ENCODE data around the gene CCR5AS.
"Not testable (repeated sequence)": the region's sequence is repeated elsewhere in the genome, so short reads cannot be mapped to it uniquely, and the experiment has no call there.

The CCR5AS gene

DNA sequence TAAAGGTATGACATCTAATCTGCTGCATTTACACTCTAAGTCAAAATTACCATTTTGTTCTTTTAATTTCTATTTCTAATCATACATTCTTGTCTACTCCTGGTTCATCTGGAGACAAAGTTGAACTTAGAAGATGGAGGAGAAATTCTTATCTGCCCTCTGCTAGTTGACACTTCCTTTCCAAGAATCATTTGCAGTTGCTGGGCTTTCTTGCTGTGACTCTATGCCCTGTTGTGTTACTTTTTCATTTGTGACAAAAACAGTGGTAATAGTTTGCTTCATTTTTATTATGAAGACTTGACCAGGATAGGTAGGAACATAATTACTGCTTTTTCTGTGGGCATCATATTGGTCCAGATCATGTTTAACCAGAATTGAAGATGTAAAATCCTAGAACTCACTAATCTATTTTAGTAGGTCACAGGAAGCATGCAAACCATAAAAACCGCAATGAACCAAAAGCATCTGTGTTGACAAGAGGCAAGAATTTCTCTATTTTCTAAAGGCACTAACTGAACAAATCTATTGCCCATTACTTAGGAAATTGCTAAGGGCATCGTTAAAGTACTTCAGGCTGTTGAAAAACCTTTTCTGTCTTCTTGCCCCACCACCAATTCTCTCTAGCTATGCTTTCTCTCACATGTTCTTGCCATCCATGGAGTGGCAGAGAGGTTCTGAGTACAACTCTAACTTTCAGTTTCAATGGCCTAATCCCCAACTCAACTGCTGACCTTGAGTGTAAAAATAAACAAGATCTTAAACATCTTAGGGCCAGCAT, 57.2 kb downstream of the CCR5AS start:
- Histone ChIP-seq H3K27me3 (ENCODE audit: control insufficient read depth, insufficient read depth, low read length) (peaks cover 53% of the 10 kb centered on the region), H3K9ac (ENCODE audit: low read depth, low read length) (no peak overlapping the region), H3K4me2 (ENCODE audit: low read length) (no peak overlapping the region), H3K9me3 (replicated peaks; ENCODE audit: low read length) (no peaks in the 10 kb centered on the region), H3K4me3 (ENCODE audit: low read length) (no peak overlapping the region), H3K4me1 (ENCODE audit: control insufficient read depth, insufficient read depth, low read length) (no peaks in the 10 kb centered on the region), H3K36me3 (ENCODE audit: insufficient read depth, low read length) (no peaks in the 10 kb centered on the region)

DNA sequence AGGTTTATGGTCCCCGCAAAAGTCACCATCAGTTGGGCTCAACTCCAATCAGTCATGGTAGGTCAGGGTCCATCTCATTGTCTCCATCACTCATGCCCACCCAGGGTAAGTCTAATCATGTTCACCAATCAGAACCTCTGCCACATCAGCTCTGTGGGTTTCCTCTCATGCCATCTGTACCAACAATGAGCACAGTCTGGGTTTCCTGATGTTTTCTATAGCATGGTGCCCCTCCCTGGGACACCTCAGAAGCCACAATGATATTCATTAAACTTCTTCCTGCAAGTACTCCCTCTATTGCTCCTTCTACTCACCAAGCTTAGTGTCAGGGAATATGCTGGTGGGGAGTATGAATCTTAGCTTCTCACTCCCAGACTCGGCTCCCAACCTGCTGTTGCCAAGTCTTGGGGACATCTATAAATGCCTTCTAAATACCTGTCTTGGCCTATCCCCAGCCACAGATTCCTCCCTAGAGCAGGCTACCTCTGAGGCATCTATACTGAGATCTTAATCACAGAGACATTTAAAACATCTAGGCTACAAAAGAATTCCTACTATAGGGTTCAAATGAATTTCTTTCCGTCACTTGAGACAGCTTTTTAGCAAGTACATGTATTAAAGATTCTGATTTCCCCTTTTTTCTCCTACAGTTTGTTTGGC, 57.9 kb downstream of the CCR5AS start:
- Histone ChIP-seq H3K9me3 (replicated peaks; ENCODE audit: low read length) (no peaks in the 10 kb centered on the region), H3K4me1 (ENCODE audit: control insufficient read depth, insufficient read depth, low read length) (no peaks in the 10 kb centered on the region), H3K4me2 (ENCODE audit: low read length) (no peak overlapping the region), H3K9ac (ENCODE audit: low read depth, low read length) (no peak overlapping the region), H3K27me3 (ENCODE audit: control insufficient read depth, insufficient read depth, low read length) (peaks cover 46% of the 10 kb centered on the region), H3K4me3 (ENCODE audit: low read length) (no peak overlapping the region), H3K36me3 (ENCODE audit: insufficient read depth, low read length) (no peaks in the 10 kb centered on the region)

DNA sequence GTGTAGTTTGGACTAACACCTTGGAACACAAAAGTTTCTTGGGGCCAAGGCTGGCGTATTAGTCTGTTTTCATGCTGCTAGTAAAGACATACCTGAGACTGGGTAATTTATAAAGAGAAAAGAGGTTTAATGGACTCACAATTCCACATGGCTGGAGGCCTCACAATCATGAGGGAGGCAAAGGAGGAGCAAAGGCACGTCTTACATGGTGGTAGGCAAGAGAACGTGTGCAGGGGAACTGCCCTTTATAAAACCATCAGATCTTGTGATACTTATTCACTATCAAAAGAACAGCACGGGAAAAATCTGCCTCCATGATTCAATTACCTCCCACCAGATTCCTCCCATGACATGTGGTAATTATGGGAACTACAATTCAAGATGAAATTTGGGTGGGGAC, 62.4 kb downstream of the CCR5AS start:
- Histone ChIP-seq H3K4me2 (ENCODE audit: low read length) (no peak overlapping the region), H3K4me3 (ENCODE audit: low read length) (no peak overlapping the region), H3K27me3 (ENCODE audit: control insufficient read depth, insufficient read depth, low read length) (peaks cover 23% of the 10 kb centered on the region), H3K9me3 (replicated peaks; ENCODE audit: low read length) (no peaks in the 10 kb centered on the region), H3K36me3 (ENCODE audit: insufficient read depth, low read length) (no peaks in the 10 kb centered on the region), H3K9ac (ENCODE audit: low read depth, low read length) (no peak overlapping the region), H3K4me1 (ENCODE audit: control insufficient read depth, insufficient read depth, low read length) (no peaks in the 10 kb centered on the region)

DNA sequence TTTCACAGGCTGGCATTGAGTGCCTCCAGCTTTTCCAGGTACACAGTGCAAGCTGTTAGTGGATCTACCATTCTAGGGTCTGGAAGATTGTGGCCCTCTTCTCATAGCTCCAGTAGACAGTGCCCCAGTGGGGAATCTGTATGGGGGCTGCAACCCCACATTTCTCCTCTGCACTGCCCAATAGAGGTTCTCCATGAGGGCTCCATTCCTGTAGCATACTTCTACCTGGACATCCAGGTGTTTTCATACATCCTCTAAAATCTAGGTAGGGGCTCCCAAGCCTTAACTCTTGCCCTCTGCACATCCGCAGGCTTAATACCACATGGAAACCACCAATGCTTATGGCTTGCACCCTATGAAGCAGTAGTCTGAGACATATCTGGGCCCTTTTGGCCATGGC, 68.0 kb downstream of the CCR5AS start:
- H3K4me3 ChIP-seq (ENCODE audit: low read length): no peak overlapping the region
- no peaks in the 10 kb centered on the region for H3K4me1 ChIP-seq (ENCODE audit: control insufficient read depth, insufficient read depth, low read length)
- H3K36me3 ChIP-seq (ENCODE audit: insufficient read depth, low read length): no peaks in the 10 kb centered on the region

DNA sequence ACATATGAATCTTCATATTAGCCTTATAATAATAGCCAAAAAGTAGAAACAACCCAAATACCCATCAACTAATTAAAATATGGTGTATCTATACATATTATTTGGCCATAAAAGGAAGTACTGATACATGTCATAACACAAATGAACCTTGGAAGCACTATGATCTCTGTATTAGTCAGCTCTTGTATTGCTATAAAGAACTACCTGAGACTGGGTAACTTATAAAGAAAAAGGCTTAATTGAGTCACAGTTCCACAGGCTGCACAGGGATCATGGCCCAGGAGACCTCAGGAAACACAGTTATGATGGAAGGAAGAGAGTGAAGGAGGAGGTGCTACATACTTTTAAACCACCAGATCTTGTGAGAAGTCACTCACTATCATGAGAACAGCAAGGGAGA, 69.0 kb downstream of the CCR5AS start:
- H3K4me2 ChIP-seq (ENCODE audit: low read length): no peak overlapping the region
- no peak overlapping the region for H3K4me3 ChIP-seq (ENCODE audit: low read length)
- no peaks in the 10 kb centered on the region for H3K9me3 ChIP-seq (replicated peaks; ENCODE audit: low read length)
- no peak overlapping the region for H3K9ac ChIP-seq (ENCODE audit: low read depth, low read length)
- H3K4me1 ChIP-seq (ENCODE audit: control insufficient read depth, insufficient read depth, low read length): no peaks in the 10 kb centered on the region
- H3K36me3 ChIP-seq (ENCODE audit: insufficient read depth, low read length): no peaks in the 10 kb centered on the region
- H3K27me3 ChIP-seq (ENCODE audit: control insufficient read depth, insufficient read depth, low read length): peaks cover 7% of the 10 kb centered on the region

More for the DNA sequence above, 68.0 kb downstream of the CCR5AS start:
- H3K9me3 ChIP-seq (replicated peaks; ENCODE audit: low read length): no peaks in the 10 kb centered on the region
- H3K4me2 ChIP-seq (ENCODE audit: low read length): no peak overlapping the region
- H3K9ac ChIP-seq (ENCODE audit: low read depth, low read length): no peak overlapping the region
- H3K27me3 ChIP-seq (ENCODE audit: control insufficient read depth, insufficient read depth, low read length): peaks cover 2% of the 10 kb centered on the region

DNA sequence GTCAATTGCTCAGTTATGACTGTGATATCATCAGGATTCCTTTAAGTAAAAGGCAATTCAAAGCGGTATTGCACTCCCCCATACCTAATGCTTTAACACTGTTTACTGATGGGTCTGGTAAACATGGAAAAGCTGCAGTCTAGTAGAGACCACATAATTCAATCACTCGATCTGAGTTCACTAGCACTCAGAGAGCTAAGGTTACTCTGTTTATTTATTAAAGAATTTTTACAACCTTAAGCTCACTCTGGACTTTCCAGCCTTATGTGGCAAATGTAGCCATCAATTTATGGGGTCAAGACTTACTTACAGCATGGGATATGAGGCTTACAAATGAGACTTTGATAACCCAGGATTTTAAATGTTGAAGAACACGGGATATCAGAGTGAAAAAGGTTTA, 71.3 kb downstream of the CCR5AS start:
- Histone ChIP-seq H3K36me3 (ENCODE audit: insufficient read depth, low read length) (no peaks in the 10 kb centered on the region), H3K27me3 (ENCODE audit: control insufficient read depth, insufficient read depth, low read length) (peaks cover 9% of the 10 kb centered on the region), H3K4me2 (ENCODE audit: low read length) (no peak overlapping the region), H3K9me3 (replicated peaks; ENCODE audit: low read length) (no peaks in the 10 kb centered on the region), H3K4me1 (ENCODE audit: control insufficient read depth, insufficient read depth, low read length) (no peaks in the 10 kb centered on the region), H3K9ac (ENCODE audit: low read depth, low read length) (no peak overlapping the region), H3K4me3 (ENCODE audit: low read length) (no peak overlapping the region)

DNA sequence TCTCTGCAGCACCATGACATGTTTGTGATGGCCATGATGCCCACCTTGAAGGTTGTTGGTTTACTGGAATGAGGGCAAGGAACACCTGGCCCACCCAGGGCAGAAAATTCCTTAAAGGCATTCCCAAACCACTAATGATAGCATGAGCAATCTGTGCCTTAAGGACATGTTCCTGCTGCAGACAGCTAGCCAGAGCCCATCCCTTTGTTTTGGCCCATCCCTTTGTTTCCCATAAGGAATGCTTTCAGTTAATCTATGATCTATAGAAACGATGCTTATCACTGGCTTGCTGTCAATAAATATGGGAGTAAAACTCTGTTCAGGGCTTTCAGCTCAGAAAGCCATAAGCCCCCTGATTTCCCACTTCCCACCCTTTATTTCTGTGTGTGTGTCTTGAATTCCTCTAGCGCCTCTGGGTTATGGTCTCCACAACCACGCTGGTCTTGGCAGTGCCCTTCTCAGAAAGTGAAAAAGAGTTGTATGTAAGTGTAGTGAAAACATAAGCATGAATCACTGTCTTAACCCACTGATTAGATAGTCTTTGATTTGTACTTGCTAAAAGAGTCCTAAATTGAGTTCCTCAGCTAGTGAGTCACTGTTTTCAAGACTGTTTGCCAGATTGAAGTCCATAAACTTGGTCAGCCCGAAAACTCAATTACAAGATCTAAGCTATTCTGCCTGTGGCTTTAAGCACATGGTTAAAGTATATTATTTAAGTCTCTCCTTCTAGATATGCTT, 72.0 kb downstream of the CCR5AS start:
- H3K4me2 ChIP-seq (ENCODE audit: low read length): no peak overlapping the region
- H3K9me3 ChIP-seq (replicated peaks; ENCODE audit: low read length): no peaks in the 10 kb centered on the region
- H3K36me3 ChIP-seq (ENCODE audit: insufficient read depth, low read length): no peaks in the 10 kb centered on the region
- peaks cover 9% of the 10 kb centered on the region for H3K27me3 ChIP-seq (ENCODE audit: control insufficient read depth, insufficient read depth, low read length)
- no peaks in the 10 kb centered on the region for H3K4me1 ChIP-seq (ENCODE audit: control insufficient read depth, insufficient read depth, low read length)
- no peak overlapping the region for H3K4me3 ChIP-seq (ENCODE audit: low read length)
- no peak overlapping the region for H3K9ac ChIP-seq (ENCODE audit: low read depth, low read length)

DNA sequence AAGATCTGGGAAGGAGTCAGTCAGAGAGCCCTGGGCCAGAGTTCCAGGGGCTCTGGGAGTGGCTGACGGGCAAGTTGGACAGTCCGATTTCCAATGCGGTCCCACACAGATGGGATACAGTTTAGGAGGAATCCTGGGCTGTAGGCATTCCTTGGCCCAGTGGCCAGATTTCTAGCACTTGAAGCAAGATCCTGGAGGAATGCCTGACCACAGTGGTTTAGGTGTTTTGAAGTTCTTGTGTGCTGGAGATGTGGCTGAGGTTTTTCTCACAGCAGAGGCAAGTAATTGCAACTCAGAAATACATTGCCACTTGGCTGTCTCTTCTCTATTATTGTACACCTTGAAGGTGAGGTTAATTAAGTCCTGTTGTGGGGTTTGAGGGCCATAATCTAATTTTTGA, 76.2 kb downstream of the CCR5AS start:
- H3K9ac ChIP-seq (ENCODE audit: low read depth, low read length); H3K36me3 ChIP-seq (ENCODE audit: insufficient read depth, low read length); H3K9me3 ChIP-seq (replicated peaks; ENCODE audit: low read length); H3K4me1 ChIP-seq (ENCODE audit: control insufficient read depth, insufficient read depth, low read length); H3K27me3 ChIP-seq (ENCODE audit: control insufficient read depth, insufficient read depth, low read length); H3K4me2 ChIP-seq (ENCODE audit: low read length); H3K4me3 ChIP-seq (ENCODE audit: low read length): not testable (repeated sequence)

DNA sequence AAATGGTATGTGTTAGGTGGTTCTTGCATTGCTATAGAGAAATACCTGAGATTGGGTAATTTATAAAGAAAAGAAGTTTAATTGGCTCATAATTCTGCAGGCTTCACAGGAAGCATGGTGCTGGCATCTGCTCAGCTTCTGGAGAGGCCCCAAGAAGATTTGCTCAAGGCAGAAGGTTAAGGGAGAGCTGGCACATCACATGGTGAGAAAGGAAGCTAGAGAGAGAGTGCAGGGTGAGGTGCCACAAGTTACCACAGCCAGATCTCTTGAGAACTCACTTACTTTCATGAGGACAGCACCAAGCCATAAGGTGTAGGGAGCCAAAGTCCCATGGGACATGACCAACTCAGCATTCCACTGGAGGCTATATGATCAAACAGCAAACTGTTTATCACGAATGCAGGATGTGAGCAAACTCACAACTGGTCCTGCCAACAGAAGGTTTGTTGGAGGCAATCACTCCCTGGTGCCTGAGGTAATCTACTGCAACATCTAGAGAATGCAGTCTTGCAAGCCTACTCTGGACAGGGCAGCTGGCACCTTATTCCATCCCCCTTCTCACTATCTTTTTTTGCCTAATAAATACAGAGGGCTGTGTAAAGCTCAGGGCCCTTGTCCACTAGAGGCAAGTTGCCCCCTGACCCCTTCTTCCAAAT, 81.1 kb downstream of the CCR5AS start:
- Histone ChIP-seq H3K27me3 (ENCODE audit: control insufficient read depth, insufficient read depth, low read length) (peaks cover 15% of the 10 kb centered on the region), H3K9me3 (replicated peaks; ENCODE audit: low read length) (no peaks in the 10 kb centered on the region), H3K9ac (ENCODE audit: low read depth, low read length) (no peak overlapping the region), H3K4me2 (ENCODE audit: low read length) (no peak overlapping the region), H3K4me1 (ENCODE audit: control insufficient read depth, insufficient read depth, low read length) (no peaks in the 10 kb centered on the region), H3K36me3 (ENCODE audit: insufficient read depth, low read length) (no peaks in the 10 kb centered on the region), H3K4me3 (ENCODE audit: low read length) (no peak overlapping the region)

DNA sequence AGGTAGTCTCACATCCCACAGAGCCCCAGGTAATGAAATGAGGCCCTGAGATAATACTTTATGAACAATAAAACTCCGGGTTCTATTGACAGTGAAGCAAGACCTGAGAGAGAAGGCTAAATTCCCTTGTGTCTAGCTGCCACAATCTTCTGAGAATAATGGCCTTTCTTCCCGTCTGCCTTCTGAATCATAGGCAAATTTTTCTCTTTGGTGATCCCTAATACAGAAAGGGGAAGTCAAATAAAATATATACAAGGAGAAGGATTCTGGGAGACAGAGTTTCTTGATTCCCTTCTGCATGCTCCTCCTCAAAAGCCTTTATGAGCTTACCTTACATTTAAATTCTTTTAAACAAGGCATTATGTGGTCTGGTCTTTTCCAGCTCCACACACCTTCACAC, 82.8 kb downstream of the CCR5AS start:
- H3K4me2 ChIP-seq (ENCODE audit: low read length): no peak overlapping the region
- H3K9me3 ChIP-seq (replicated peaks; ENCODE audit: low read length): no peaks in the 10 kb centered on the region
- no peak overlapping the region for H3K4me3 ChIP-seq (ENCODE audit: low read length)
- H3K27me3 ChIP-seq (ENCODE audit: control insufficient read depth, insufficient read depth, low read length): peaks cover 18% of the 10 kb centered on the region
- no peak overlapping the region for H3K9ac ChIP-seq (ENCODE audit: low read depth, low read length)
- no peaks in the 10 kb centered on the region for H3K36me3 ChIP-seq (ENCODE audit: insufficient read depth, low read length)
- H3K4me1 ChIP-seq (ENCODE audit: control insufficient read depth, insufficient read depth, low read length): no peaks in the 10 kb centered on the region

DNA sequence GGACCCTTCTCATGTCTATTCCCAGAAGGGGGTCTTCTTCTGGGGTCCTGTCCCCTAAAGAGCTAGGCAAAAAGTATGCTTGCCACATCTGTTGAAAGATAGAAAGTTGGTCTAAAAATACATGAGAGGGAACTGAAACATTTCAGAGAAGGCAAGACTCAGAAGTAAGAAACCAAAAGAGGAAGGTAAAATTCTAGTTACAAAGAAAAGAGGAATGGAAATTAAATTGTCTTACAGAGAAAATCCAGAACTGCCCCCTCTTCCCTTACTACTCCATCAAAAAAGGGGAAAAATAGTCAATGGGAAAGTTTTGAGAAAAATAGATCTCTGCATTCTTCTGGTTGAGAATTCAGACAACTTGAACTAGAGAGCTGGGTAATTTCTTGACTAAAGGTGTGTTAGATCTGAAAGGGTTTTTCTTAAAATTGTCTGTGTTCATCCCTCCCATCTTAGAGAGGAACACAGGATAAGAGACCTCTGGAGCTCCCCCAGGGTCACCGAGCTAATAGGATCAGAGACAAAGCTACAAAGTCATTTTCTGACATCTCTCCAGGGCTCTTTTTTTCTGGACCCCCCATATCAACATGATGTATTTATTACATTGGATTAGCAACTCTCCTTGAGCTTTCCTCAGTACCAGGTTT, 85.3 kb downstream of the CCR5AS start:
- Histone ChIP-seq H3K27me3 (ENCODE audit: control insufficient read depth, insufficient read depth, low read length) (peaks cover 18% of the 10 kb centered on the region), H3K9ac (ENCODE audit: low read depth, low read length) (no peak overlapping the region), H3K9me3 (replicated peaks; ENCODE audit: low read length) (no peaks in the 10 kb centered on the region), H3K4me2 (ENCODE audit: low read length) (no peak overlapping the region), H3K36me3 (ENCODE audit: insufficient read depth, low read length) (no peaks in the 10 kb centered on the region), H3K4me3 (ENCODE audit: low read length) (no peak overlapping the region), H3K4me1 (ENCODE audit: control insufficient read depth, insufficient read depth, low read length) (no peaks in the 10 kb centered on the region)
